DMS153 treated with DMSO at 0.1 percent for 48 hours (cell line): ENCODE data around the gene NAGK.
"Not testable (repeated sequence)": the region's sequence is repeated elsewhere in the genome, so short reads cannot be mapped to it uniquely, and the experiment has no call there.

Source experiments
- DNase-seq: peaks from one replicate; lab custom pipeline; 2025; ENCODE audit not compliant: unreplicated experiment; lab: John Stamatoyannopoulos, UW

Gene NAGK

GRCh38 chr2:71067567-71068217 lies 756 bp upstream of the NAGK start:
- no peak for DNase-seq

- DNase-seq: no peak
These were observed 928 bp downstream of the NAGK start for GRCh38 chr2:71069376-71069775.

- DNase-seq: no peak
These were observed 2.0 kb downstream of the NAGK start for GRCh38 chr2:71070294-71071093.

DNA sequence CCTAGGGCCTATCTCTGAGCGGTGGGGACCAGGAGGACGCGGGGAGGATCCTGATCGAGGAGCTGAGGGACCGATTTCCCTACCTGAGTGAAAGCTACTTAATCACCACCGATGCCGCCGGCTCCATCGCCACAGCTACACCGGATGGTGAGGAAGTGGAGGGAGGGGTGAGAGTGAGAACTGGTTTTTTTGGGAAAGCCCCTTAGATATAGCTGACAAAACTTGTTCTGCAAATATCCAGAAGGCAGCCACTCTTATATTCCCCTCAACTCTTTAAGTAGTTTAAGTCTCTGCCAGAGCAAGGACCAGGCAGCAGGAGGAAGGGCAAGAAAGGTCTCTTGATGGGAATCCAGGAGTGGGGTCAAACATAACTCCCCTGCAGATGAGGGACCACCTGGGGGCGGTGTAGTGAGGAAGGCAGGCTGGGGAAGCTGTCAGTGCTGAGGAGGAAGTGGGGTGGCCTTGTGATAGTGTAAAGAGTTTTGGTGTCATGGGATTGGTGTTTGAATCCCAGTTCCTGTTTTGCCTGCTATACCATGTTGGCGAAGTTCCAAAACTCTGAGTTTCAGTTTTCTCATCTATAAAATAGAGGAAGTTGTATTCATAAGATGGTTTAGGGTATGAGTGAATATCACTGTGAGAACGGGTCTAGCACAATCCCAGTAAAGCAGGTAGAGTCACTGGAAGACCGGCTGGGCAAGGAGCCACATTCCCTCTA lies 3.4 kb downstream of the NAGK start:
- DNase-seq: no peak

DNA sequence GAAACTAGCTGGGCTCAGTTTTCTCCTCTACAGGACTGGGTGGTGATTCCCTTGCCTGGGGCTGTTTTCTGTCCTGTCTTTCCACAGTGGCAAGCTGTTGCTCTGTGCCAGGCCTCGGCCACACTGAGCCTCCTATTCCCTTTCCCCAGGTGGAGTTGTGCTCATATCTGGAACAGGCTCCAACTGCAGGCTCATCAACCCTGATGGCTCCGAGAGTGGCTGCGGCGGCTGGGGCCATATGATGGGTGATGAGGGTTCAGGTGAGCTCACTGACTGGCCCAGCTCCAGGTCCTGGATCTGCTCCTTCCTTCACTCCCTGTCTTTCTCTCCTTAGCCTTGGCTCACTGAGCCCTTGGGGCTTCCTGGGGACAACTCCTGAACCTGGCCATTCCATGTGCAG lies 4.0 kb downstream of the NAGK start:
- no peak for DNase-seq

GRCh38 chr2:71073475-71073874 lies 5.0 kb downstream of the NAGK start:
- DNase-seq: no peak

DNA sequence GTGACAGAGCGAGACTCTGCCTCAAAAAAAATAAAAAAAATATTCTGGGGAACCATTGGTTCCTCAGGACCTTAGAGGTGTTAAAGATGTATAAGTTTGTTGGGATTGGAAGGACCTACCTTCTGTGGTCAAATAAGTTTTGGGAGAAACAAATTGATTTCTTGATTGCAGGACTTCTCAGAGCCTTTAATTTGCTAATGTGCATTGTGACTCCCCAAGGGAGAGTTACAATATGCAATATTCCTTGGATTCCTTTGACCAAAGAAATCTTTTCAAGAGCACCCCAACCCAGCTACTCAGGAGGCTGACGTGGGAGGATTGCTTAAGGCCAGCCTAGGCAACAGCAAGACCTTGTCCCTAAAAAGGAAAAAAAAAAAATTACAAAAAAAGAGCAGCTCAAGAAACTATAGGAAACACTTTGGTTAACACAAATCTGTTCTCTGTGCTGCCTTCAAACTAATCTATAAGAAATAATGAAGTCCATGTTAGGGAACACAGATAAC lies 6.5 kb downstream of the NAGK start:
- DNase-seq: no peak

- DNase-seq: no peak
These were observed 10.2 kb downstream of the NAGK start for GRCh38 chr2:71078624-71079023.

GRCh38 chr2:71082402-71083252 lies 14.2 kb downstream of the NAGK start:
- DNase-seq: no peak

DNA sequence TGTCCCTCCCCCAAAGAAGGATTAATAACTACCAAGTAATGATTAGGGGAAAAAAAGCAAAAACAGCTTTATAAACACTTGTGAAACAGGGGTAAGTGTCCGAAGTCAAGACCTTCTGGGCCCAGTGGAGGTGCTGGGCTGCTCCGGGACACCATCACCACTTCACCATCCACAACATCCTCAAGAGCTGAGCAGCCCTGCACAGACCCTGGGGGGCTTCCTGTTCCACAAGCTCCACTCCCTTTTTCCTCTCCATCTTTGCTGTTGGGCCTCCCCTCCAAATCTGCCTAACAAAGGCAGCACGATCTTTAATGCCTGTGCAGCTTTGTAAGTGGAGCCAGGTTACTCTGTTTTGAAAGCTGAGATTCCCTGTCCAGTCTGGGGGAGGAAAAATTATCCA lies 14.8 kb downstream of the NAGK start:
- DNase-seq: not testable (repeated sequence)

DNA sequence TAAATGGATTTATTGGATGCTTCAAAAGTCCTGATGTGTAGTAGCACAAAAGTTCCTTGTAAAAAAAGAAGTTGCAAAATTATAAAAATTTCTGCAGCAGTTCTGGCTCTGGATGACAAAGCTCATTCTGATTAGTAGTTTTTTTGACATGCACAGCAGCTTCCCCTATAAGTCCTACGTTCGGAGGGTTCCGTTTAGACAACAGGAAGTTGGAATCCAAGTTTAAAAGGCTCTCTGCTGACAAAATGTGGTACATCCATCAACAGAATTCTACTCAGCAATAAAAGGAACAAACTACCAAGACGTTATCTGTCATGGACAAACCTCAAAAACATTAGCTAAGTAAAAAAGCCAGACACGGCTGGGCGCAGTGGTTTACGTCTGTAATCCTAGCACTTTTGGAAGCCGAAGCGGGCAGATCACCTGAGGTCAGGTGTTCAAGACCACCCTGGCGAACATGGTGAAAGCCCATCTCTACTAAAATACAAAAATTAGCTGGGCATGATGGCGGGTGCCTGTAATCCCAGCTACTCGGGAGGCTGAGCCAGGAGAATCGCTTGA lies 15.4 kb downstream of the NAGK start:
- not testable (repeated sequence) for DNase-seq

- DNase-seq: not testable (repeated sequence)
These were observed 17.0 kb downstream of the NAGK start for GRCh38 chr2:71085325-71086003.

DNA sequence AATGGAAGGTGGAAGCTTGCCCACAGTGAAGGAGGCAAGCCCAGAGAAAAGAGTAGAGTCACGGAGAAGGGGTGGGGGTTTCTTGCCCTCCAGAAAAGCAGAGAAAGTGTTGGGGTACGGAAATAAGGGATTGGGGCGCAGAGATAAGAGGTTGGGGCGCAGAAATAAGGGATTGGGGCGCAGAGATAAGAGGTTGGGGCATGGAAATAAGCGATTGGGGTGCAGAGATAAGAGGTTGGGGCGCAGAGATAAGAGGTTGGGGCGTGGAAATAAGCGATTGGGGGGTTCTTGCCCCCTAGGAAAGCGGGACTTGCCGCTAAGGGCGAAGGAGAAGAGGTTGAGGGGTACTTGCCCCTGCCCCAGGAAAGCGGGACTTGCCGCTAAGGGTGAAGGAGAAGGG lies 21.0 kb downstream of the NAGK start:
- DNase-seq: not testable (repeated sequence)

- DNase-seq: not testable (repeated sequence)
These were observed 23.4 kb downstream of the NAGK start for GRCh38 chr2:71091808-71092207.

- DNase-seq: not testable (repeated sequence)
These were observed 24.2 kb downstream of the NAGK start for GRCh38 chr2:71092491-71093260.

- DNase-seq: peak; percentile 46
These were observed 31.9 kb downstream of the NAGK start for GRCh38 chr2:71100195-71100964.

DNA sequence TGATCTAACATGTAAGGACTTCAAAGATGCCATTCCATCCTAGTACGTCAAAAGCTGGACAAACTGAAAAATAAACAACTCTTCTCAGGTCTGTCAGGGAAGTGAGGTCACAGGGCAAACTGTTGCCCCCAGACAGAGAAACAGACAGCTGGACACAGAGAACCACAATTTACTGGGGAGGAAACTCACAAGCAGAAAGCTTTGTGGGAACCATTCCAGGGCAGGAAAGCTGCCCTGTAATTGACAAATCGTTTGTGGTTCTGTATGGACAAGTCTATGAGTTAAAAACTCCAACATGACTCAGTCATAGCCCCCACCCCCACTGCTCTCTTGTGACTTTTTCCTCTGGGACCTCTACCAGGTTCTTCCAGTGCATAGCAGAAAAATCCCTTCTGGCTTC lies 33.2 kb downstream of the NAGK start:
- no peak for DNase-seq

- DNase-seq: no peak
These were observed 34.7 kb downstream of the NAGK start for GRCh38 chr2:71102981-71103681.
